Measurements from ENCODE around the gene DNAJA2. TPM values are rescaled to one million over a fixed set of nuclear protein-coding genes. Genes with fewer than 3 reads are reported as not detected.
A peak's percentile ranks its signal among the peaks of the same experiment; 100 is the strongest.
"Not testable (repeated sequence)": the region's sequence is repeated elsewhere in the genome, so short reads cannot be mapped to it uniquely, and the experiment has no call there.

The DNAJA2 gene
- polyA plus RNA-seq, 10 donors: 42.7 to 54.1 (median 48.5) TPM

DNA sequence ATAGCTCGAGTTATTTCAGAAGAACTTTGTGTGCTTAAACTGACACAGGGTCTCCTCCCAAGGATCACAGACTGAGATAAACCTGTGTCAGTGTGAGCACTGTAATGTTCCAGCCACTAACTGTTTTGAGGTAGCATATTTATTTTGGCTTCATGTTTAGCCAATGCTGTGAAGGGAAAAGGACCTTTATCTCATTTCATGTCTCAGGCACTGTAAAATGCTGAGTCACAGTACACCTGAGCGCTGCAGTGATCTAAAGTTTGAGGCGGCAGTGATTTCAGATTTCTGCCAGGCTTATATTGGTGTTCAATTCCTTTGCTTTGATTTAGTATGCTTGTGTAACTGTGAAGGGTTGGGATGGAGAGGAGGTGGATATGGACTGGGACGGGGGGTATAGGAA, 3.1 kb upstream of the DNAJA2 start:
- DNase-seq: no peak

DNA sequence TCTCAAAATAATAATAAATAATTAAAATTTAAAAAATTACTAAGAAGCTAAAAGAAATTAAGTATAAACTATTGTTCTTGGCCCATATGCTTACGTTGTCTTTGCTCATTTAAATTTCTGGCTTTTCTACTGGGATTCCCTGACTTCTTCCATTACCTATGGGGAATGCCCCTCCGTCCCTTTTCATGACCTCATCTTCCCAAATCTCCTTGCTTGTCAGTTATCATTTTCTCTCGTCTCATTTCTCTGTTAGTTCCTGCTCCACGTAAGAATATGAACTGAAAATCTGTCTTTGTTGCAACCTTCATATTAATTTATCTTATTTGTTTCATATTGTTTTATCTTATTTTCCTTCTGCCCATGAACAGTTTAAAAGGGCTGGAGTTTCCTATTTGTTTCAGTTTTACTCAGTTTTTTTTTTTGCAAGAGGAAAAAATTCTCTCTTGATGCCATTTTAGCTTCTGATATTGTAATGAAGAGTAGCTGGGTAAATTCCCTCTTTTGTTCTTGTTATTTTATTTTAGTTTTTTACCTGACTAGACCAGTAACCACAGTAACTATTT, 2.5 kb upstream of the DNAJA2 start:
- DNase-seq: no peak

GRCh38 chr16:46975165-46975564, 1.7 kb upstream of the DNAJA2 start:
- no peak for DNase-seq

DNA sequence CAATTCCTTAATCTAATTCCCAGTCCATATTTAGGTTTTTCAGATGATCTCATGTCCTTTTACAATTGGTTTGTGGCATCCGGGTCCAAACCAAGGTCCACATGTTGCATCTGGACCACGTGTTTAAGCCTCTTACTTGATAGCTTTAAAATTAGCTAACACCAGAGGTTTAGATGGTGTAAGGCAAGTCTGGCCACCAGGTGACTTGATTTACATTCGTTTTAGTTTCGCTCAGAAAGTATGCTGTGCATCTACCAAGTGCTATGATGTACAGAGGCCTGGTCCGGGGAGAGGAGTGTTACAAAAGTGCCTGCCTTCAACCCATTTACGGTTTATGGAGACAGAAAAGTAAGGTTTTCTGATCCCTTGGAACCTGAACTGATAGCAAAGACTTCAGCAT, 878 bp upstream of the DNAJA2 start:
- DNase-seq: peak in 2 of 3 donors; percentile 9 to 26

GRCh38 chr16:46973996-46974324, 486 bp upstream of the DNAJA2 start:
- DNase-seq: no peak

- DNase-seq: peak in 1 of 3 donors; percentile 63
Measured at GRCh38 chr16:46972429-46973206, 856 bp downstream of the DNAJA2 start.

DNA sequence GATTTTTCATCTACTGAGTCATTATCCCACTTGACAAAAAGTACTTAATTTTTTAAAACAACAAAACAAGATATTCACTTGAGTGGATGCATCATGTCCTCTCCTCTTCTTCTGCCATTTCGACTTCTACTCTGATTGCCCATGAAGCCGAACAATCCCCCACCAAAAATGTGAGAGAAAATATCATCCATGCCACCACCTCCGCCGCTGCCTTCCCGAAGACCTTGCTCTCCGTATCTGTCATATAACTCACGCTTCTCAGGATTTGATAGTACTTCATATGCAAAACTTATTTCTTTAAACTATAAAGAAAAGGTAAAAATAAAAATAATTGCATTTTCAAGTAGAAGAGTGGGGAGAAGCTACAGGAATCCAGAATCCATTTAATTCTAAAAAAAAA, 2.2 kb downstream of the DNAJA2 start:
- DNase-seq: no peak

DNA sequence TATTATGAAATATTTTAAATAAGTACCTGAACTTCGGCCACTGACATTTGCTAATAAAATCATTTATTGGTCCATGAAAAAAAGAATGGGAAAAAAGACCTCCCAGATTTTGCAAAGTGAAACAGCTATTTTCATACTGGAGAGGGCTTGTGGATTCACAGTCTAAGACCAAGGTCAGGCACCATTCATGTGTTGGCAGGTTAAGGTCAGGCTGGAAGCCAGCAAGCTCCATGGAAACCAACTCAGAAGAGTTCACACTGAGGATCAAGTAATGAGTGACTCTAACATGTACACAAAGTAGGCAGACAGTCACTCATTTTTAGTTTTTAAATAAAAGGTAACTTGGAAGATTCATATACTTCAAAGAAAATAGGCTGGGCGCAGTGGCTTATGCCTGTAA, 3.4 kb downstream of the DNAJA2 start:
- no peak for DNase-seq

GRCh38 chr16:46968063-46968435, 5.4 kb downstream of the DNAJA2 start:
- no peak for DNase-seq

DNA sequence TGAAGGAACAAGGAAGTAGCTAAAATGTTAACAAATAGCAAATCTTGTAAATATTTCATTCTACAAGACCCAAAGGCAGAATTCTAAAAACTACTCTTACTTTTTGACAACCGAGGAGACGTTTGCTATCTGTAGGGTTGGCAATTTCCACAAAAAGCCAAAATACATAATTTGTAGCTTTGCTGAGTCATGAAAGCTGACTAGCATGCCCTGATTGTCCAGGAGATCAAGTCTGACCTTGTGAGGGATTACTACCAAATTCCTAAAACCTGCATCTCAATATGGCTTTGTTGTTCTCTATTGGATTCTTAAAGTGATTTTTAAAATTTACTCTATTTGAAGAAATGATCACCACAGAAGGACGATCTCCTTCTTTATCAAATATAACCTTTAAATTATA, 10.8 kb downstream of the DNAJA2 start:
- DNase-seq: no peak

- DNase-seq: no peak
Measured at GRCh38 chr16:46961373-46962353, 11.8 kb downstream of the DNAJA2 start.

GRCh38 chr16:46954562-46954961, 18.9 kb downstream of the DNAJA2 start:
- DNase-seq: no peak

- DNase-seq: no peak
Measured at GRCh38 chr16:46950009-46950408, 23.5 kb downstream of the DNAJA2 start.

DNA sequence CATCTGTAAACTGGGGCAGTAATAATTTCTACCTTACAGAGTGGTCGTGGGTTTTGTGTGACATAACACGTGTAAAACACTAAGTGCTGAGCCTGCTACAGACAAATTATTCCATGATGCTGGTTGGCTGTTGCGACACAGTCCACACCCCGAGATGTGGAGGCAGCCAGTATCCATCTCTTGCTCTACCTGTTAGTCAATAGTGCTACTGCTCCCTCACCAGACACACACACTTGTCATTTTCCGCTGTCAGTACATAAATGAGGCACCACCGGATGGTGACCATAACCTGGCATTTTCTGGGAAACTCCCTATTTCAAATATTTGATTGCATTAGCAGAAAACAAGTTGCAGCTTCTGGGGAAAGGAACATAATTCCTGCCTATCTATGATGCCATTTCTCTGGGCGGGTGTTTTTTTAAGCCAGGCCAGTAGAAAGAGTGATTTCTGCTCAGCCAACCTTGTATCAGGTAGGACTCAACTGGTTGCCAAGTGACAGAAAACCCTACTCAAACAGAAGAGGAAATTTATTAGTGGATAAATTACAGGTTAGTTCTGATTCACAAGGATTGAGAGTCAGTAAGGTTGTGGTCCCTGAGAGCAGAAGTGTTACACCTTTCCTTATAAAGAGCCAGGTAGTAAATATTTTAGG, 24.1 kb downstream of the DNAJA2 start:
- no peak for DNase-seq

DNA sequence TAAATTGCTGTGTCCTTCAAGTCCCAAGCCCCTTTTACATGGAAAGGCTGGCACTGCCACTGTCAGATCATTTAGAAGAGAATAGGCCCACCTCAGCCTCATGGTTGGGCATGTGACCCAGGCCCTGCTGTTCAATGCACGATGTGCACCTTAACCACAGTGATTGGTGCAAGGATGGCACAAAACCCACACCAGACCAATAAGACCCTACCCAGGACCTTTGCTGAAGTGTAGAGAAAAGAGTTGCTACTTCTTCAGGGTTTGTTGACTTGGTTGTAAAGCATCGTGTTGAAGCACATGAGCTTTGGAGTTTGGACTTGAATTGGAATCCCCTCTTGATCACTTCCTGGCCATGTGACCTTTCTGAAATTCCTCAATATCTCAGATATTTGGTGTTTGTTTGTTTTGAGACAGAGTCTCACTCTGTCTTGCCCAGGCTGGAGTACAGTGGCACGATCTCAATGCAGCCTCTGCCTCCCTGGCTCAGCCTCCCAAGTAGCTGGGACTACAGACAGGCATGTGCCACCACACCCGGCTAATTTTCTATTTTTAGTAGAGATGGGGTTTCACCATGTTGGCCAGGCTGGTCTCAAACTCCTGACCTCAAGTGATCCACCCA, 24.8 kb downstream of the DNAJA2 start:
- DNase-seq: no peak

DNA sequence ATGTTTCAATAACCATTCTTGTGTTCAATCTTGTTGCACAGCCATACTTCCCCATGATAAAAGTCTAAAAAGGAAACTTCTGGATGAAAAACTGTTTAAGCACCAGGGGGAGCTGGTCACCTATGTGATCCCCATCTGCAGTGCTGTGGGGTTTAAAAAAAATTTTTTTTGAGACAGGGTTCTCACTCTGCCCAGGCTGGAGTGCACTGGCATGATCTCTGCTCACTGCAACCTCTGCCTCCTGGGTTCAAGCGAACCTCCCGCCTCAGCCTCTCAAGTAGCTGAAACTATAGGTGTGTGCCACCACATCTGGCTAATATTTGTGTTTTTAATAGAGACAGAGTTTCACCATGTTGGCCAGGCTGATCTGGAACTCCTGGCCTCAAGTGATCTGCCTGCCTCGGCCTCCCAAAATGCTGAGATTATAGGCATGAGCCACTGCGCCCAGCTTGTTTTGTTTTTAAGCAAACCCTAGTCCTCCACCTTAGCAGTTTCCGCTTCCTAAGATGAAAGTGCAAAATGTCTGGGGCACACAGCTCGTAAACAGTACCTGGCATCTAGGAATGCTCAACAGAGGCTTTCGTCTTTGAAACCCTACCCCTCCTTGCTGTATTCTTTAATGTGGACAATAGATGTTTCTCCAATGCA, 25.4 kb downstream of the DNAJA2 start:
- peak in 2 of 3 donors; percentile 16 to 22 for DNase-seq

- not testable (repeated sequence) for DNase-seq
Measured at GRCh38 chr16:46944713-46945112, 28.8 kb downstream of the DNAJA2 start.

DNA sequence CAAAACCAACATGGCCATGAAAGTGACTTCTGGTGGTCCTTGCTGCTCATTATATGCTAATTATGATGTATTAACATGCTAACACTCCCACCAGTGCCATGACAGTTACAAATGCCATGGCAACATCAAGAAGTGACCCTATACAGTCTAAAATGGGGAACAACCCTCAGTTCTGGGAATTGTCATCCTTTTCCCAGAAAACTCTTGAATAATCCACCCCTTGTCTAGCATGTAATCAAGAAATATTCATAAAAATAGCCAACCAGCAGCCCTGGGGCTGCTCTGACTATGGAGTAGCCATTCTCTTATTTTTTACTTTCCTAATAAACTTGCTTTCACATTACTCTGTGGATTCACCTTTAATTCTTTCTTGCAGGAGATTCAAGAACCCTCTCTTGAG, 35.9 kb downstream of the DNAJA2 start:
- DNase-seq: no peak

DNA sequence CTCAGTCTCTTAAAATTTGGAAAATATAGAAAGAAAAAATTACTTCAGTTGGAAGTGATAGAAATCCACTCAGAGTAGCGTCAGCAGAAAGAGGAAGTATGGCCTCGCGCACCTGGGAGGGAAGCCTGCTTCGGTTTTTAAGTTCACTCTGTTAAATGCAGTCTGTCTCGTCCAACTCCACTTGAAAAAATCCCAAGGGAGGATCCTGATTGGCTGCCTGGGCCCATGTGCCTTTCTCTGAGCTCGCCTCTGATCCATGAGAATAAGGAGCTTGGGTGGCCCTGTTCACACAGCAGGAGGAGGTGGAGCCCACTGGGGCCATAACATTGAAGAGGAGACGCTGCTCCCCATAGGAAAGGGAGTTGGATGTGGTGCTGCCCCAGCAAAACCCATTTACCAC, 40.7 kb downstream of the DNAJA2 start:
- DNase-seq: no peak

GRCh38 chr16:46930861-46931260, 42.6 kb downstream of the DNAJA2 start:
- DNase-seq: no peak
